Esophagus muscularis mucosa (tissue), 4 donors: Measurements from ENCODE around the gene MAP4K5. TPM values are rescaled to one million over a fixed set of nuclear protein-coding genes. Genes with fewer than 3 reads are reported as not detected.

ENCODE experiments used
- DNase-seq: peaks from one replicate; pipeline ENCODE4 v3.0.0-alpha.2; 2017; ENCODE audit errors: extremely low spot score
- H3K27ac ChIP-seq, 4 donors: fragments of 200-600 bp; sonication (generic); replicated peaks in 1 of 4; 1 replicate in 3 of 4; 2 replicates in 1 of 4; pipeline ENCODE4 v1.5.1; 2016 to 2019; ENCODE audit warnings: mild to moderate bottlenecking in 1 of 4
- H3K27me3 ChIP-seq, 4 donors: fragments of 200-600 bp; sonication (generic); one replicate each; pipeline versions ENCODE4 v1.5.1 to v1.6.0; 2016 to 2019
- H3K36me3 ChIP-seq, 4 donors: fragments of 200-600 bp; sonication (generic); one replicate each; pipeline ENCODE4 v1.5.1; 2016 to 2019
- H3K4me1 ChIP-seq, 4 donors: fragments of 200-600 bp; sonication (generic); one replicate each; pipeline ENCODE4 v1.5.1; 2016 to 2019
- H3K4me3 ChIP-seq, 4 donors: fragments of 200-600 bp; sonication (generic); 1 replicate in 2 of 4; 2 replicates in 2 of 4; pipeline ENCODE4 v1.5.1; 2016 to 2019; ENCODE audit warnings: mild to moderate bottlenecking in 4 of 4, moderate library complexity in 1 of 4
- H3K9me3 ChIP-seq, 4 donors: fragments of 200-600 bp; sonication (generic); 1 replicate in 3 of 4; 2 replicates in 1 of 4; pipeline ENCODE4 v1.5.1; 2016 to 2019
- CTCF ChIP-seq, 3 experiments: fragments of 200-600 bp in 2 of 3; fragments of 450-650 bp in 1 of 3; sonication (generic) in 2 of 3; IDR thresholded peaks; one replicate each; pipeline ENCODE4 v1.5.1; 2017 to 2019; ENCODE audit warnings: antibody characterized with exemption in 3 of 3, mild to moderate bottlenecking in 2 of 3, moderate library complexity in 1 of 3
- EP300 ChIP-seq: sonication (generic); formaldehyde crosslinking; IDR thresholded peaks from one replicate; pipeline ENCODE4 v1.6.1; 2017; ENCODE audit warnings: antibody characterized with exemption
- POLR2A ChIP-seq: fragments of 450-650 bp; IDR thresholded peaks from one replicate; pipeline ENCODE4 v1.6.1; 2017; ENCODE audit warnings: antibody characterized with exemption, moderate library complexity, mild to moderate bottlenecking, low read depth
- POLR2AphosphoS5 ChIP-seq, 2 donors: sonication (generic); formaldehyde crosslinking; IDR thresholded peaks; one replicate each; pipeline ENCODE4 v1.6.1; 2017; ENCODE audit warnings: antibody characterized with exemption in 2 of 2
- WGBS: methylation state at CpG from one replicate; pipeline ENCODE4 v1.1.5; 2018; 5-methylcytosine and 5-hydroxymethylcytosine counted together
- intact Hi-C: fragments of 100-400 bp; cut with DNase I; formaldehyde crosslinking; loops from one replicate; pipeline ENCODE4 v1.15.1; 2023
- total RNA-seq, 4 donors: library from RNA; depleted of rRNA; stranded (reverse); fragments of >200 nt; gene quantifications; one replicate each; pipeline versions ENCODE4 v1.1.0 to v1.2.1, GENCODE V29; 2016

Gene MAP4K5
- total RNA-seq, 4 donors from 2014 or later: 84.4 to 108 (median 91.2) TPM

- Histone ChIP-seq H3K4me3 (no peak overlapping the region), H3K27me3 (no peaks in the 10 kb centered on the region), H3K27ac (no peak overlapping the region), H3K36me3 (peaks cover 9 to 83% (median 58%) of the 10 kb centered on the region in 4 donors), H3K4me1 (peaks cover 0 to 9% (median 3%) of the 10 kb centered on the region in 4 donors), H3K9me3 (no peaks in the 10 kb centered on the region)
- intact Hi-C loops: no loop called here
- 30% methylated on average over 1 of the region's 1 CpG for WGBS
- no peak for DNase-seq
- TF ChIP-seq POLR2A (no peak), EP300 (no peak), POLR2AphosphoS5 (IDR thresholded peaks at IDR 0.05) (no peak), CTCF (IDR thresholded peaks at IDR 0.05) (no peak)
Measured at GRCh38 chr14:50447461-50447860, 84.9 kb downstream of the MAP4K5 start.

DNA sequence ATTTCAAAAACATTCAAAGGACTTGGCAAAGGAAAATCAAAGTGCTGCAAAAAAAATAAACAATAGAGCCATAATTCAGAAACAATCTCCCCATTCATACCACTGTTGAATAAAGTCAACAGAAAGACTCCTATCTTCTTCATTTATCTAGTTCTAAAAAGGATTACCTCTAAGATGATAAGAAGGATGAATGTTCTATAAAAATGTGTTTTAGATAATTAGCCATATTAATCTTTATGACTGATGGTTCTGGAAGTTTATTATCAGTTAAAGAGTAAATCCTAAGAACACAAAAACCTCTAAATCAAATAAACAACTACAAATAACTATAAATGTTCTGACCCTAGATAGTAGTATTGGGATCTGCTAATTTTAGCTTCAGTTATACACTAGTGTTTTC is 97.8 kb downstream of the MAP4K5 start:
- no peaks in the 10 kb centered on the region for H3K9me3 ChIP-seq
- peaks cover 17 to 62% (median 39%) of the 10 kb centered on the region in 4 donors for H3K36me3 ChIP-seq
- intact Hi-C loops: no loop called here
- DNase-seq: no peak
- no peaks in the 10 kb centered on the region for H3K27me3 ChIP-seq
- H3K4me3 ChIP-seq: no peak overlapping the region
- no peak overlapping the region for H3K27ac ChIP-seq
- TF ChIP-seq POLR2A (no peak), POLR2AphosphoS5 (IDR thresholded peaks at IDR 0.05) (no peak), EP300 (no peak), CTCF (IDR thresholded peaks at IDR 0.05) (no peak)
- H3K4me1 ChIP-seq: no peaks in the 10 kb centered on the region

DNA sequence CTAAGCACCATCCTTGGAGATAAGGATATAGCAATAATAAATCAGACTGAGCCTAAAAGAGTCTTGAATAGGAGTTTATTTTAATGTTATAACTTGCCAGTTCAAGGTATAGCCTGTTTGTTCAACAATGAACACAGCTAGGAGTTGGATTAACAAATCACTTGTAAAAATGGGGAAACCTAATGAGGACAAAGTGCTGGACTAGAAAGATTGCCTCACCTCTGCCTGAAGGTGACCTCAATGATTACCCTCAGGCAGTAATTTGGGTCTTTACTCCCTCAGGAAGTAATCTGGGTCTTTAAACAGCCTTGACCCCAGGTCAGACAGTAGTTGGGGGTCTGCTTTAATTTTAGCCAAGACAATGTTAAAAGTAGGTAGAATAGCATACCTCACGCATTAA is 100.2 kb downstream of the MAP4K5 start:
- no peaks in the 10 kb centered on the region for H3K9me3 ChIP-seq
- no peak overlapping the region for H3K27ac ChIP-seq
- no peak overlapping the region for H3K4me3 ChIP-seq
- WGBS: 97% methylated on average over 1 of the region's 1 CpG
- intact Hi-C loops: no loop called here
- no peaks in the 10 kb centered on the region for H3K4me1 ChIP-seq
- H3K36me3 ChIP-seq: peaks cover 17 to 61% (median 36%) of the 10 kb centered on the region in 4 donors
- TF ChIP-seq EP300: no peak
- no peak for TF ChIP-seq POLR2AphosphoS5 (IDR thresholded peaks at IDR 0.05)
- TF ChIP-seq POLR2A: no peak
- no peak for TF ChIP-seq CTCF (IDR thresholded peaks at IDR 0.05)
- no peaks in the 10 kb centered on the region for H3K27me3 ChIP-seq
- DNase-seq: no peak

DNA sequence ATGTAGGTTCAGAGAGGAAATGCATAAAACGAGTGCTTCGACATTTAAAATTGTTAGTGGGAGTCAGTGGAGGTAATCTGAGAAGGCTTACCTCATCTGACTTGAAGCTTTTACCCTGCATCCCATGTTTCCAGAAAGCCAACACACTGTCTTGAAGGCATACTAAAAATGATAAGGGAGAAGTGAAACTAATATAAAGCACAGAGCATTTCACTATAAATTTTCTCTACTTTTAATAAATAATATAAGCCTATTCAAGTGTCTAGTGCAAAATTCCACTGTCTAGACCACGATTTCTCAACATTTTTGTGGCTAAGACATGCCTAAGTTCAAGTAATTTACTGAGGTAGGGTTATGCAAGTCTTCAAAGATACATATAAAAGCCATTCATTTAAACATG is 106.6 kb downstream of the MAP4K5 start:
- Histone ChIP-seq H3K9me3 (no peaks in the 10 kb centered on the region), H3K4me3 (no peak overlapping the region), H3K27me3 (no peaks in the 10 kb centered on the region), H3K36me3 (peaks cover 37 to 66% (median 40%) of the 10 kb centered on the region in 4 donors), H3K27ac (no peak overlapping the region), H3K4me1 (no peaks in the 10 kb centered on the region)
- intact Hi-C loops: no loop called here
- DNase-seq: no peak
- TF ChIP-seq POLR2A: no peak
- TF ChIP-seq EP300: no peak
- TF ChIP-seq POLR2AphosphoS5 (IDR thresholded peaks at IDR 0.05): no peak
- no peak for TF ChIP-seq CTCF (IDR thresholded peaks at IDR 0.05)
- WGBS: 83% methylated on average over 3 of the region's 3 CpGs

- Histone ChIP-seq H3K4me3 (no peak overlapping the region), H3K27me3 (no peaks in the 10 kb centered on the region), H3K36me3 (peaks cover 41 to 72% (median 47%) of the 10 kb centered on the region in 4 donors), H3K27ac (no peak overlapping the region), H3K4me1 (no peaks in the 10 kb centered on the region), H3K9me3 (no peaks in the 10 kb centered on the region)
- no peak for DNase-seq
- no peak for TF ChIP-seq POLR2A
- no peak for TF ChIP-seq EP300
- TF ChIP-seq CTCF (IDR thresholded peaks at IDR 0.05): no peak
- TF ChIP-seq POLR2AphosphoS5 (IDR thresholded peaks at IDR 0.05): no peak
- intact Hi-C loops: no loop called here
- 88% methylated on average over 2 of the region's 2 CpGs for WGBS
Measured at GRCh38 chr14:50425105-50425504, 107.3 kb downstream of the MAP4K5 start.
